Hepatocyte (in vitro differentiated cells): ENCODE results near the gene MRFAP1L1.

Experiments
- EZH2 ChIP-seq: fragments of 200-600 bp; sonication (generic); IDR thresholded peaks from 2 replicates; pipeline ENCODE4 v1.6.1; 2016; ENCODE audit warnings: antibody characterized with exemption, mild to moderate bottlenecking, borderline replicate concordance
- EZH2phosphoT487 ChIP-seq: fragments of 200-600 bp; sonication (generic); IDR thresholded peaks from one replicate; pipeline ENCODE4 v1.6.1; 2018; ENCODE audit warnings: antibody characterized with exemption, mild to moderate bottlenecking, low read depth, moderate library complexity; ENCODE audit not compliant: unreplicated experiment, severe bottlenecking
- TF ChIP-seq, protein P1 (sequence below): fragments of 200-600 bp; sonication (generic); IDR thresholded peaks from 2 replicates; pipeline ENCODE4 v1.5.1; 2016; ENCODE audit warnings: antibody characterized with exemption, mild to moderate bottlenecking; ENCODE audit not compliant: poor library complexity

- TF ChIP-seq, protein P1, sequence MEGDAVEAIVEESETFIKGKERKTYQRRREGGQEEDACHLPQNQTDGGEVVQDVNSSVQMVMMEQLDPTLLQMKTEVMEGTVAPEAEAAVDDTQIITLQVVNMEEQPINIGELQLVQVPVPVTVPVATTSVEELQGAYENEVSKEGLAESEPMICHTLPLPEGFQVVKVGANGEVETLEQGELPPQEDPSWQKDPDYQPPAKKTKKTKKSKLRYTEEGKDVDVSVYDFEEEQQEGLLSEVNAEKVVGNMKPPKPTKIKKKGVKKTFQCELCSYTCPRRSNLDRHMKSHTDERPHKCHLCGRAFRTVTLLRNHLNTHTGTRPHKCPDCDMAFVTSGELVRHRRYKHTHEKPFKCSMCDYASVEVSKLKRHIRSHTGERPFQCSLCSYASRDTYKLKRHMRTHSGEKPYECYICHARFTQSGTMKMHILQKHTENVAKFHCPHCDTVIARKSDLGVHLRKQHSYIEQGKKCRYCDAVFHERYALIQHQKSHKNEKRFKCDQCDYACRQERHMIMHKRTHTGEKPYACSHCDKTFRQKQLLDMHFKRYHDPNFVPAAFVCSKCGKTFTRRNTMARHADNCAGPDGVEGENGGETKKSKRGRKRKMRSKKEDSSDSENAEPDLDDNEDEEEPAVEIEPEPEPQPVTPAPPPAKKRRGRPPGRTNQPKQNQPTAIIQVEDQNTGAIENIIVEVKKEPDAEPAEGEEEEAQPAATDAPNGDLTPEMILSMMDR: no peak
- TF ChIP-seq EZH2phosphoT487 (no peak), EZH2 (no peak)
Measured at GRCh38 chr4:6746721-6747293, 37.1 kb upstream of the MRFAP1L1 start.
